Esophagus muscularis mucosa (tissue), 4 donors: Measurements from ENCODE around the gene SIAH2. TPM values are rescaled to one million over a fixed set of nuclear protein-coding genes. Genes with fewer than 3 reads are reported as not detected.

Source experiments
- DNase-seq: peaks from one replicate; pipeline ENCODE4 v3.0.0-alpha.2; 2017; ENCODE audit errors: extremely low spot score
- H3K27ac ChIP-seq, 4 donors: fragments of 200-600 bp; sonication (generic); replicated peaks in 1 of 4; 1 replicate in 3 of 4; 2 replicates in 1 of 4; pipeline ENCODE4 v1.5.1; 2016 to 2019; ENCODE audit warnings: mild to moderate bottlenecking in 1 of 4
- H3K27me3 ChIP-seq, 4 donors: fragments of 200-600 bp; sonication (generic); one replicate each; pipeline versions ENCODE4 v1.5.1 to v1.6.0; 2016 to 2019
- H3K36me3 ChIP-seq, 4 donors: fragments of 200-600 bp; sonication (generic); one replicate each; pipeline ENCODE4 v1.5.1; 2016 to 2019
- H3K4me1 ChIP-seq, 4 donors: fragments of 200-600 bp; sonication (generic); one replicate each; pipeline ENCODE4 v1.5.1; 2016 to 2019
- H3K4me3 ChIP-seq, 4 donors: fragments of 200-600 bp; sonication (generic); 1 replicate in 2 of 4; 2 replicates in 2 of 4; pipeline ENCODE4 v1.5.1; 2016 to 2019; ENCODE audit warnings: mild to moderate bottlenecking in 4 of 4, moderate library complexity in 1 of 4
- H3K9me3 ChIP-seq, 4 donors: fragments of 200-600 bp; sonication (generic); 1 replicate in 3 of 4; 2 replicates in 1 of 4; pipeline ENCODE4 v1.5.1; 2016 to 2019
- CTCF ChIP-seq, 3 experiments: fragments of 200-600 bp in 2 of 3; fragments of 450-650 bp in 1 of 3; sonication (generic) in 2 of 3; IDR thresholded peaks; one replicate each; pipeline ENCODE4 v1.5.1; 2017 to 2019; ENCODE audit warnings: antibody characterized with exemption in 3 of 3, mild to moderate bottlenecking in 2 of 3, moderate library complexity in 1 of 3
- EP300 ChIP-seq: sonication (generic); formaldehyde crosslinking; IDR thresholded peaks from one replicate; pipeline ENCODE4 v1.6.1; 2017; ENCODE audit warnings: antibody characterized with exemption
- POLR2A ChIP-seq: fragments of 450-650 bp; IDR thresholded peaks from one replicate; pipeline ENCODE4 v1.6.1; 2017; ENCODE audit warnings: antibody characterized with exemption, moderate library complexity, mild to moderate bottlenecking, low read depth
- POLR2AphosphoS5 ChIP-seq, 2 donors: sonication (generic); formaldehyde crosslinking; IDR thresholded peaks; one replicate each; pipeline ENCODE4 v1.6.1; 2017; ENCODE audit warnings: antibody characterized with exemption in 2 of 2
- WGBS: methylation state at CpG from one replicate; pipeline ENCODE4 v1.1.5; 2018; 5-methylcytosine and 5-hydroxymethylcytosine counted together
- intact Hi-C: fragments of 100-400 bp; cut with DNase I; formaldehyde crosslinking; loops from one replicate; pipeline ENCODE4 v1.15.1; 2023
- total RNA-seq, 4 donors: library from RNA; depleted of rRNA; stranded (reverse); fragments of >200 nt; gene quantifications; one replicate each; pipeline versions ENCODE4 v1.1.0 to v1.2.1, GENCODE V29; 2016

SIAH2 gene
- total RNA-seq, 4 donors from 2014 or later: 27.8 to 55.8 (median 43.3) TPM

GRCh38 chr3:150739200-150739863 is 23.6 kb downstream of the SIAH2 start:
- 80% methylated on average over 7 of the region's 7 CpGs for WGBS
- H3K36me3 ChIP-seq: peaks cover 0 to 22% (median 16%) of the 10 kb centered on the region in 4 donors
- DNase-seq: no peak
- H3K27ac ChIP-seq: no peak overlapping the region
- intact Hi-C loops: no loop called here
- no peaks in the 10 kb centered on the region for H3K9me3 ChIP-seq
- TF ChIP-seq CTCF (IDR thresholded peaks at IDR 0.05) (no peak), POLR2AphosphoS5 (IDR thresholded peaks at IDR 0.05) (no peak), POLR2A (no peak), EP300 (no peak)
- H3K4me1 ChIP-seq: peaks cover 12 to 38% (median 18%) of the 10 kb centered on the region in 4 donors
- H3K27me3 ChIP-seq: no peaks in the 10 kb centered on the region
- no peak overlapping the region for H3K4me3 ChIP-seq

GRCh38 chr3:150738688-150739087 is 24.3 kb downstream of the SIAH2 start:
- intact Hi-C loops: no loop called here
- peak overlapping the region in 1 of 4 donors; percentile 15 for H3K27ac ChIP-seq
- H3K27me3 ChIP-seq: no peaks in the 10 kb centered on the region
- H3K4me1 ChIP-seq: peaks cover 6 to 33% (median 12%) of the 10 kb centered on the region in 4 donors
- TF ChIP-seq EP300: no peak
- TF ChIP-seq POLR2A: no peak
- TF ChIP-seq POLR2AphosphoS5 (IDR thresholded peaks at IDR 0.05): no peak
- TF ChIP-seq CTCF (IDR thresholded peaks at IDR 0.05): no peak
- peaks cover 0 to 22% (median 16%) of the 10 kb centered on the region in 4 donors for H3K36me3 ChIP-seq
- no peak overlapping the region for H3K4me3 ChIP-seq
- no peak for DNase-seq
- 41% methylated on average over 3 of the region's 4 CpGs for WGBS
- no peaks in the 10 kb centered on the region for H3K9me3 ChIP-seq

- H3K4me3 ChIP-seq: no peak overlapping the region
- intact Hi-C loops: no loop called here
- TF ChIP-seq EP300 (no peak), POLR2A (no peak), POLR2AphosphoS5 (IDR thresholded peaks at IDR 0.05) (no peak), CTCF (IDR thresholded peaks at IDR 0.05) (no peak)
- no peaks in the 10 kb centered on the region for H3K27me3 ChIP-seq
- no peaks in the 10 kb centered on the region for H3K9me3 ChIP-seq
- H3K36me3 ChIP-seq: peaks cover 0 to 22% (median 16%) of the 10 kb centered on the region in 4 donors
- 91% methylated on average over 2 of the region's 2 CpGs for WGBS
- peaks cover 0 to 27% (median 6%) of the 10 kb centered on the region in 4 donors for H3K4me1 ChIP-seq
- H3K27ac ChIP-seq: peak overlapping the region in 1 of 4 donors; percentile 15
- peak; percentile 70 for DNase-seq
These were observed 24.9 kb downstream of the SIAH2 start for GRCh38 chr3:150737874-150738679.

- no peak for DNase-seq
- peaks cover 0 to 27% (median 4%) of the 10 kb centered on the region in 4 donors for H3K4me1 ChIP-seq
- no peak overlapping the region for H3K27ac ChIP-seq
- H3K9me3 ChIP-seq: no peaks in the 10 kb centered on the region
- no peaks in the 10 kb centered on the region for H3K27me3 ChIP-seq
- intact Hi-C loops: no loop called here
- H3K4me3 ChIP-seq: no peak overlapping the region
- H3K36me3 ChIP-seq: peaks cover 0 to 17% (median 12%) of the 10 kb centered on the region in 4 donors
- WGBS: 78% methylated on average over 8 of the region's 8 CpGs
- TF ChIP-seq POLR2A: no peak
- no peak for TF ChIP-seq CTCF (IDR thresholded peaks at IDR 0.05)
- no peak for TF ChIP-seq POLR2AphosphoS5 (IDR thresholded peaks at IDR 0.05)
- TF ChIP-seq EP300: no peak
These were observed 25.8 kb downstream of the SIAH2 start for GRCh38 chr3:150736903-150737832.
